ENCODE measurements around the gene ECI2. TPM values are rescaled to one million over a fixed set of nuclear protein-coding genes. Genes with fewer than 3 reads are reported as not detected.
"Not testable (repeated sequence)": the region's sequence is repeated elsewhere in the genome, so short reads cannot be mapped to it uniquely, and the experiment has no call there.

Gene ECI2
- polyA plus RNA-seq, 2 donors, result 7.1 to 19.5 TPM

GRCh38 chr6:4109363-4109815 lies 26.0 kb downstream of the ECI2 start:
- WGBS, 2 donors, result 41 to 45% methylated on average over 4 of the region's 4 CpGs
- H3K36me3 ChIP-seq (ENCODE audit: control insufficient read depth in 2 of 2, insufficient read depth in 2 of 2, low read length in 1 of 2); H3K27me3 ChIP-seq (ENCODE audit: control insufficient read depth in 1 of 2, insufficient read depth in 2 of 2, low read length in 2 of 2); H3K4me1 ChIP-seq (ENCODE audit: control insufficient read depth in 2 of 2, insufficient read depth in 2 of 2, low read length in 1 of 2); H3K4me3 ChIP-seq (ENCODE audit: low read depth in 1 of 2, low read length in 2 of 2); H3K27ac ChIP-seq (ENCODE audit: low read depth in 2 of 2, low read length in 1 of 2); H3K9me3 ChIP-seq (ENCODE audit: control insufficient read depth in 2 of 2, insufficient read depth in 1 of 2, low read depth in 1 of 2, low read length in 1 of 2): not testable (repeated sequence)

GRCh38 chr6:4108561-4109093 lies 26.7 kb downstream of the ECI2 start:
- 78 to 87% methylated on average over 9 of the region's 9 CpGs for whole genome bisulfite sequencing, 2 donors
- peaks cover 0 to 3% of the 10 kb centered on the region in 2 donors for H3K9me3 ChIP-seq (ENCODE audit: control insufficient read depth in 2 of 2, insufficient read depth in 1 of 2, low read depth in 1 of 2, low read length in 1 of 2)
- H3K4me1 ChIP-seq (ENCODE audit: control insufficient read depth in 2 of 2, insufficient read depth in 2 of 2, low read length in 1 of 2), result peaks cover 2 to 3% of the 10 kb centered on the region in 2 donors
- no peaks in the 10 kb centered on the region for H3K27me3 ChIP-seq (ENCODE audit: control insufficient read depth in 1 of 2, insufficient read depth in 2 of 2, low read length in 2 of 2)
- H3K36me3 ChIP-seq (ENCODE audit: control insufficient read depth in 2 of 2, insufficient read depth in 2 of 2, low read length in 1 of 2), result no peaks in the 10 kb centered on the region
- H3K27ac ChIP-seq (ENCODE audit: low read depth in 2 of 2, low read length in 1 of 2), result no peak overlapping the region
- H3K4me3 ChIP-seq (ENCODE audit: low read depth in 1 of 2, low read length in 2 of 2), result no peak overlapping the region

DNA sequence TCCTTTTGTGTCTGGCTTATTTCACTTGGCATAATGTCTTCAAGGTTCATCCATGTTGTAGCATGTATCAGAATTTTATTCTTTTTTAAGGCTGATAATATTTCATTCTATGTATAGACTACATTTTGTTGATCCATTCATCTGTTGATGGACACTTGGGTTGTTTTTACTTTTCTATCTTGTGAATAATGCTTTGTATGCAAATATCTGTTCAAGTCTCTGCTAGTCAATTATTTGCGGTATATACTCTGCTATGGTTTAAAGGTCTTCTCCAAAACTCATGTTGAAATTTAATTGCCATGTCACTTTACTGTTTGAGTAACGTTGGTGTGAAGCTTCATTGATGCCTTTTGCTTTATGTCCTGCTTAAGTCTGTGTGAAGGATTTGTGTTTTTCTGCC lies 27.5 kb downstream of the ECI2 start:
- Histone ChIP-seq H3K9me3 (ENCODE audit: control insufficient read depth in 2 of 2, insufficient read depth in 1 of 2, low read depth in 1 of 2, low read length in 1 of 2) (no peaks in the 10 kb centered on the region), H3K27ac (ENCODE audit: low read depth in 2 of 2, low read length in 1 of 2) (no peak overlapping the region), H3K4me1 (ENCODE audit: control insufficient read depth in 2 of 2, insufficient read depth in 2 of 2, low read length in 1 of 2) (peaks cover 2 to 3% of the 10 kb centered on the region in 2 donors), H3K4me3 (ENCODE audit: low read depth in 1 of 2, low read length in 2 of 2) (no peak overlapping the region), H3K27me3 (ENCODE audit: control insufficient read depth in 1 of 2, insufficient read depth in 2 of 2, low read length in 2 of 2) (no peaks in the 10 kb centered on the region), H3K36me3 (ENCODE audit: control insufficient read depth in 2 of 2, insufficient read depth in 2 of 2, low read length in 1 of 2) (no peaks in the 10 kb centered on the region)
- 71 to 81% methylated on average over 2 of the region's 2 CpGs for WGBS, 2 donors

- H3K36me3 ChIP-seq (ENCODE audit: control insufficient read depth in 2 of 2, insufficient read depth in 2 of 2, low read length in 1 of 2), result no peaks in the 10 kb centered on the region
- H3K27me3 ChIP-seq (ENCODE audit: control insufficient read depth in 1 of 2, insufficient read depth in 2 of 2, low read length in 2 of 2), result no peaks in the 10 kb centered on the region
- no peak overlapping the region for H3K4me3 ChIP-seq (ENCODE audit: low read depth in 1 of 2, low read length in 2 of 2)
- peaks cover 2 to 3% of the 10 kb centered on the region in 2 donors for H3K4me1 ChIP-seq (ENCODE audit: control insufficient read depth in 2 of 2, insufficient read depth in 2 of 2, low read length in 1 of 2)
- WGBS, 2 donors, result 65 to 86% methylated on average over 4 of the region's 4 CpGs
- H3K27ac ChIP-seq (ENCODE audit: low read depth in 2 of 2, low read length in 1 of 2), result no peak overlapping the region
- H3K9me3 ChIP-seq (ENCODE audit: control insufficient read depth in 2 of 2, insufficient read depth in 1 of 2, low read depth in 1 of 2, low read length in 1 of 2), result no peaks in the 10 kb centered on the region
These were observed 29.3 kb downstream of the ECI2 start for GRCh38 chr6:4105980-4106536.

GRCh38 chr6:4103929-4104328 lies 31.4 kb downstream of the ECI2 start:
- H3K9me3 ChIP-seq (ENCODE audit: control insufficient read depth in 2 of 2, insufficient read depth in 1 of 2, low read depth in 1 of 2, low read length in 1 of 2), result no peaks in the 10 kb centered on the region
- WGBS, 2 donors, result 51 to 56% methylated on average over 5 of the region's 5 CpGs
- no peaks in the 10 kb centered on the region for H3K36me3 ChIP-seq (ENCODE audit: control insufficient read depth in 2 of 2, insufficient read depth in 2 of 2, low read length in 1 of 2)
- H3K4me1 ChIP-seq (ENCODE audit: control insufficient read depth in 2 of 2, insufficient read depth in 2 of 2, low read length in 1 of 2), result peaks cover 2 to 3% of the 10 kb centered on the region in 2 donors
- H3K27ac ChIP-seq (ENCODE audit: low read depth in 2 of 2, low read length in 1 of 2), result no peak overlapping the region
- H3K4me3 ChIP-seq (ENCODE audit: low read depth in 1 of 2, low read length in 2 of 2), result no peak overlapping the region
- no peaks in the 10 kb centered on the region for H3K27me3 ChIP-seq (ENCODE audit: control insufficient read depth in 1 of 2, insufficient read depth in 2 of 2, low read length in 2 of 2)

GRCh38 chr6:4102687-4103244 lies 32.6 kb downstream of the ECI2 start:
- Histone ChIP-seq H3K27ac (ENCODE audit: low read depth in 2 of 2, low read length in 1 of 2) (no peak overlapping the region), H3K4me3 (ENCODE audit: low read depth in 1 of 2, low read length in 2 of 2) (no peak overlapping the region), H3K27me3 (ENCODE audit: control insufficient read depth in 1 of 2, insufficient read depth in 2 of 2, low read length in 2 of 2) (no peaks in the 10 kb centered on the region), H3K9me3 (ENCODE audit: control insufficient read depth in 2 of 2, insufficient read depth in 1 of 2, low read depth in 1 of 2, low read length in 1 of 2) (no peaks in the 10 kb centered on the region), H3K4me1 (ENCODE audit: control insufficient read depth in 2 of 2, insufficient read depth in 2 of 2, low read length in 1 of 2) (peaks cover 2 to 3% of the 10 kb centered on the region in 2 donors), H3K36me3 (ENCODE audit: control insufficient read depth in 2 of 2, insufficient read depth in 2 of 2, low read length in 1 of 2) (no peaks in the 10 kb centered on the region)
- 56 to 66% methylated on average over 6 of the region's 6 CpGs for WGBS, 2 donors

DNA sequence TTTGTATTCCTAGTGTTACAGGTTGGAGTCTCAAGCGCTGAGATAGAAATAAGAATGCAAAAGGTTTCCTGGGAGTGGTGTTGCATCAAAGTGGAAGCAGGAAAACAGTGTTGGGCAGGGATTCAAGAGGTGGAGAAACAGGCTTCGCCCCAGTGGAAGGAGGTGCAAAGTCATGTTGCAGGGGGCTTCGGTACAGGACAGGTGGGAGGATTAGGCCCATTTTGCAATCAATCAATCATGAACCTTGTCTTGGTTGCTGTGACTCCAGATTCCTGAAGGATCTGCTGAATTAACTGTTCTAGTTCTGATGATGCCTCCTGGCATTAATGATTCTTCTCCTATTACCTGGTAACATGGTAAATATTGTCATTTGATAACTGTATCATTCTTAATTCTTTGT lies 34.1 kb downstream of the ECI2 start:
- Histone ChIP-seq H3K36me3 (ENCODE audit: control insufficient read depth in 2 of 2, insufficient read depth in 2 of 2, low read length in 1 of 2) (no peaks in the 10 kb centered on the region), H3K4me1 (ENCODE audit: control insufficient read depth in 2 of 2, insufficient read depth in 2 of 2, low read length in 1 of 2) (peaks cover 2 to 3% of the 10 kb centered on the region in 2 donors), H3K9me3 (ENCODE audit: control insufficient read depth in 2 of 2, insufficient read depth in 1 of 2, low read depth in 1 of 2, low read length in 1 of 2) (no peaks in the 10 kb centered on the region), H3K27me3 (ENCODE audit: control insufficient read depth in 1 of 2, insufficient read depth in 2 of 2, low read length in 2 of 2) (no peaks in the 10 kb centered on the region), H3K4me3 (ENCODE audit: low read depth in 1 of 2, low read length in 2 of 2) (no peak overlapping the region), H3K27ac (ENCODE audit: low read depth in 2 of 2, low read length in 1 of 2) (no peak overlapping the region)
- 43 to 73% methylated on average over 3 of the region's 3 CpGs for WGBS, 2 donors

DNA sequence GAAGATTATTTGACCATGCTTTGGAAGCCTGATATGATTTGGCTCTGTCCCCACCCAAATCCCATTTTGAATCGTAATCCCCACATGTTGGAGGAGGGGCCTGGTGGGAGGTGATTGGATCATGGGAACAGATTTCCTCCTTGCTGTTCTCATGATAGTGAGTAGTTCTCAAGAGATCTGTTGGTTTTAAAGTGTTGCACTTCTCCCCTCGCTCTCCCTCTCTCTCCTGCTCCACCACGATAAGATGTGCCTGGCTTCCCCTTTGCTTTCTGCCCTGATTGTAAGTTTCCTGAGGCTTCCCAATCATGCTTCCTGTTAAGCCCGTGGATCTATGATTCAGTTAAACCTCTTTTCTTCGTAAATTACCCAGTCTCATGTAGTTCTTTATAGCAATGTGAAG lies 34.7 kb downstream of the ECI2 start:
- Histone ChIP-seq H3K27ac (ENCODE audit: low read depth in 2 of 2, low read length in 1 of 2) (no peak overlapping the region), H3K36me3 (ENCODE audit: control insufficient read depth in 2 of 2, insufficient read depth in 2 of 2, low read length in 1 of 2) (no peaks in the 10 kb centered on the region), H3K27me3 (ENCODE audit: control insufficient read depth in 1 of 2, insufficient read depth in 2 of 2, low read length in 2 of 2) (no peaks in the 10 kb centered on the region), H3K4me1 (ENCODE audit: control insufficient read depth in 2 of 2, insufficient read depth in 2 of 2, low read length in 1 of 2) (peaks cover 2 to 3% of the 10 kb centered on the region in 2 donors), H3K4me3 (ENCODE audit: low read depth in 1 of 2, low read length in 2 of 2) (no peak overlapping the region), H3K9me3 (ENCODE audit: control insufficient read depth in 2 of 2, insufficient read depth in 1 of 2, low read depth in 1 of 2, low read length in 1 of 2) (no peaks in the 10 kb centered on the region)
- WGBS, 2 donors, result 79 to 84% methylated on average over 5 of the region's 5 CpGs

- H3K27ac ChIP-seq (ENCODE audit: low read depth in 2 of 2, low read length in 1 of 2), result no peak overlapping the region
- H3K4me3 ChIP-seq (ENCODE audit: low read depth in 1 of 2, low read length in 2 of 2), result no peak overlapping the region
- peaks cover 0 to 3% of the 10 kb centered on the region in 2 donors for H3K9me3 ChIP-seq (ENCODE audit: control insufficient read depth in 2 of 2, insufficient read depth in 1 of 2, low read depth in 1 of 2, low read length in 1 of 2)
- no peaks in the 10 kb centered on the region for H3K4me1 ChIP-seq (ENCODE audit: control insufficient read depth in 2 of 2, insufficient read depth in 2 of 2, low read length in 1 of 2)
- 81 to 95% methylated on average over 1 of the region's 1 CpG for WGBS, 2 donors
- H3K27me3 ChIP-seq (ENCODE audit: control insufficient read depth in 1 of 2, insufficient read depth in 2 of 2, low read length in 2 of 2), result no peaks in the 10 kb centered on the region
- no peaks in the 10 kb centered on the region for H3K36me3 ChIP-seq (ENCODE audit: control insufficient read depth in 2 of 2, insufficient read depth in 2 of 2, low read length in 1 of 2)
These were observed 42.1 kb downstream of the ECI2 start for GRCh38 chr6:4093288-4093687.

DNA sequence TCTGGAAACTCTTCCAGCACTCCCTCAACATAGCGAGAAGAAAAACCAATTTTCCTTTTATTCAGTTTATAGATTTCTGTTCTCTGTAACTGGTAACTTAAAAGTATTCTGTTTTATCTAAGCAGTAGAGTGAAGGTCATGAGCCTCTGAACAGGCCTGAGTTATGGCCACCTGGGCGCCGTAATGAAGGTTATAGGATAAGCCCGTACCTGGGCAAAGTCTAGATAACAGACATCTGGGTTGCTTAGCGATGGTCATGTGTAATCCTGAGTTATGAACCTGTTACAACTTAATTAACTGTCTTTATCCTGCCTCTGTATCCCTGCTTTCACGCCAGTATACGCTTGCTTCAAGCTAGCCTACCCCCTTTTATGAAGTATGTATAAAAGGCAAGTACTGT lies 43.4 kb downstream of the ECI2 start:
- Histone ChIP-seq H3K27me3 (ENCODE audit: control insufficient read depth in 1 of 2, insufficient read depth in 2 of 2, low read length in 2 of 2) (no peaks in the 10 kb centered on the region), H3K27ac (ENCODE audit: low read depth in 2 of 2, low read length in 1 of 2) (no peak overlapping the region), H3K36me3 (ENCODE audit: control insufficient read depth in 2 of 2, insufficient read depth in 2 of 2, low read length in 1 of 2) (no peaks in the 10 kb centered on the region), H3K4me1 (ENCODE audit: control insufficient read depth in 2 of 2, insufficient read depth in 2 of 2, low read length in 1 of 2) (no peaks in the 10 kb centered on the region), H3K4me3 (ENCODE audit: low read depth in 1 of 2, low read length in 2 of 2) (no peak overlapping the region), H3K9me3 (ENCODE audit: control insufficient read depth in 2 of 2, insufficient read depth in 1 of 2, low read depth in 1 of 2, low read length in 1 of 2) (peaks cover 0 to 3% of the 10 kb centered on the region in 2 donors)
- WGBS, 2 donors, result 73 to 94% methylated on average over 7 of the region's 7 CpGs

Data from esophagus (tissue), 2 donors.